NCI-H2227 (cell line): ENCODE data around the gene CLN6.
A peak's percentile ranks its signal among the peaks of the same experiment; 100 is the strongest.
"Not testable (repeated sequence)": the region's sequence is repeated elsewhere in the genome, so short reads cannot be mapped to it uniquely, and the experiment has no call there.

ENCODE experiments used
- DNase-seq: peaks from one replicate; lab custom pipeline; 2025; ENCODE audit not compliant: unreplicated experiment; lab: John Stamatoyannopoulos, UW

Gene CLN6

DNA sequence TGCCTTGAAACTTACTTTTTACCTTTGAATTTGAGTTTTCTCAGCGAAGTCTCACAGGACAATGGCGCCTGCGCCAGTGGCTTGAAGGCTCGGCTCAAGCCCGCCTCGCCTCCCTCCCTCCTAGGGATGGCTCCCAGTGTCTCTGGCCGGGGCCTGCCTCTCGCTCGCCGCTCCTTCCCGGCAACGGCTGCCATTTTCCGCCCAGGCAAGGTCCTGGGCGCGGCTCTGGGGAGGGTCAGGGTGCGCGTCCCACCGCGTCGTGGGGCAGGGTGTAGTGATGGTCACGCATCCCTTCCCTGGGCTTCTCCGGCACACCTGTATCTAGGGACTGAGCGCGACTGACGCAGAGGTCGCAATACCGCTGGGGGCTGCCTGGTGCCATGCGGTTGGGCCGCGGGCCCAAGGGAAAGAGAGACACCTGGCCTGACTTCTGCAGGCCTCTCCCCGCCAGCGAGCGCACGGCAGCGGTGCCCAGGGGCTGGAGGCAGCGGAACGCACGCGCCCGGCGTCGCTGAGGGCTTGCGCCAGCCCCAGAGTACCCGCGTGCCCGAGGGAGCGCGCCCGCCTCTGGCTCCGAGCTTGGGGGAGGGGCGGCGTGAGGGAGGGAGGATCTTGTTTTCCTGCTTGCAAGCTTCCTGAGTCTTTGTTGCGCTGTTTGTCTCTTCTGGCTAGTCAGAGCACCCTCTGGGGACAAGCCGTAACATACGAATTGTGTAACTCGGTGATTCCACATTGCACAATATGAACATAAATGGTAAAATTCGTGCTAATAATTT, 27.3 kb upstream of the CLN6 start:
- DNase-seq = peak; percentile 94

DNA sequence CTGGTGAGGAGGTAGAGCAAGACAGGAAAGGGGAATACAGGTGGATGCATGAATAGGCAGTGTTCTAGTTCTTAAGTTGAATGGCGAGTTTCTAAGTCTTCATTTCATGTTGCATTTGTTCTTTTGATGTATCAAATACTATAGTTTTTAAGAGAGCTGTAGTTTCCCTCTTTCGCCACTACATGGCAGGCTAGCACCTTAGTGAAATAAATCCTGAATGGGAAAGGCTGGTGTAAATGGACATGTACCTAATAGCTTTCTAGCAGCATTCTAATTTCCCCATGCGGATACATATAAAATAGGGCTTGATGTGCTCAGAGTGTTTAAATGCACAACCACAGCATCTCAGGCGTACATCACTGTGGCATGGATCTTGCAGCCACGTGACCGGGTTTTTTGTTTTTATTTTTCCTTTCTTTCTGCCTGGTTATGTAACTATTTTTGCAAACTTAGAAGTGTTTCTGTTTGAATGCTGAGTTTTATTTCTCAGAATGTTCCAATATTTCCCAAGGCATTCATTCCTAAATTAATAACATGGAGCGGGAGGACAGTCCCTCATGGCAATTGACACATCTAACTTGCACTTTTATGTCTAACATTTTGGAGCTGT, 23.5 kb upstream of the CLN6 start:
- DNase-seq = peak; percentile 78

DNA sequence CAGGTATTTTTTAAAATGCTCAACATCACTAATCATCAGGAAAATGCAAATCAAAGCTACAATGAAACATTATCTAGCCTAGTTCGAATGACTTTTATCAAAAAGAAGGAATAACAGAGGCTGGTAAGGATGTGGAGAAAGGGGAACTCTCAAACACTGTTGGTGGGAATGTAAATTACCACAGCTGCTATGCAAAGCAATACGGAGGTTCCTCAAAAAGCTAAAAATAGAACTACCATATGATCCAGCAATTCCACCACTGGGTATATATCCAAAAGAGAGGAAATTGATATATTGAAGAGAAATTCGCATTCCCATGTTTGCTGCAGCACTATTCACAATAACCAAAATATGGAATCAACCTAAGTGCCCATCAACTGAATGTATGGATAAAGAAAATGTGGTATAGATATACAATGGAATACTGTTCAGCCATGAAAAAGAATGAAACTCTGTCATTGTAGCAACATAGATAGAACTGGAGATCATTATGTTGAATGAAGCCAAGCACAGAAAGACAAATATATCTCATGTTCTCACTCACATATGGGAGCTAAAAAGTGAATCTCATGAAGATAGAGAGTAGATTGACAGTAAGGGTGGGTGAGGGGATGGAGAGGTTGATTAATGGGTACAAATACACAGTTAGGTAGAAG, 19.7 kb upstream of the CLN6 start:
- DNase-seq = no peak

DNA sequence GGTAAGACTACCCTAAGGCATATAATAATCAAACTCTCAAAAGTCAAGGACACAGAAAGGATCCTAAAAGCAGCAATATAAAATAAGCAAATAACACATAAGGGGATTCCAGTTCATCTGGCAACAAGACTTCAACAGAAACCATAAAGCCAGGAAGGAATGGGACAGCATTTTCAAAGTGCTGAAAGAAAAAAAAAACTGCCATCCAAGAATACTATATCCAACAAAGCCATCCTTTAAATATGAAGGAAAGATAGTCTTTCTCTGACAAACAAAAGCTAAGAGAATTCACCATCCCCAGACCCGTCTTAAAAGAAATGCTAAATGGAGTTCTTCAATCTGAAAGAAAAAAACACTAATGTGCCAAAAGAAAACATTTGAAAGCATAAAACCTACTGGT, 14.7 kb upstream of the CLN6 start:
- DNase-seq = no peak

DNA sequence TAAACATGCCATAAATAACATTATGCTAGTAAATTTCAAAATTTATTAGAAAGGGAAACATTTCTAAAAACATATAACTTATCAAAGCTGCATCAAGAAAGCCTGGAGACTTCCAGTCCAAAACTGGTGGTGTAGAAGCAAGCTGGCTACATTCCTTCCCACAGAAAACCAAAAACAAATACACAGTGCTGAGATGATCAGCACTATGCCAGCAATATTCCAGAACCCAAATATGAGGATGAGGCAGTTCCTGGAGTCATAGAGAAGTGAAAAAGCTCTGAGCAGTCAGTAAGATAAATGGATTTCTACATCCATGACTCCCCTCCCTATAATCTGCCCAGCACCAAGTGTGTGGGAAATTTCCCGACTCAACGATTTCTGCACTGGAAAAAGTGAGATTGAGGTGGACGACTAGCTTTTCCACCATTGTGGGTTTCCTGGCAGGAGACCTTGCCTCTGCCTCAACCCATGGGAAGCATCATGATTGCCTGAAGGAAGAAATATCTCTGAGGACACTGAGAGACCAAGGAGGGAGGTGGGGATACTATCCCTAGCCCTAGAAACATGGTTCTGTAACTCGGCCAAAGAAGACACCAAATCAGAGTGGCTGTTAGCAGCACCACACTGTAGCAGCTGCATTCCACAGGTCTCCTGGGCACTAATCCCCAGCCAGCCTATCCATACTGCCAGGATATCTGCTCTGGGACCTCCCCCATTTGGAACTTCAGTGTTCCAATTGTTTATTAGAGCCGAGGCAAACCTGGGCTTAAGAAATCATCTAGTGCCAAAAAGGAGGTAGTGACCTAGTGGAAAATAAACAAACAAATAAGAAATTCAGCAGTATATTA, 11.8 kb upstream of the CLN6 start:
- DNase-seq = no peak

DNA sequence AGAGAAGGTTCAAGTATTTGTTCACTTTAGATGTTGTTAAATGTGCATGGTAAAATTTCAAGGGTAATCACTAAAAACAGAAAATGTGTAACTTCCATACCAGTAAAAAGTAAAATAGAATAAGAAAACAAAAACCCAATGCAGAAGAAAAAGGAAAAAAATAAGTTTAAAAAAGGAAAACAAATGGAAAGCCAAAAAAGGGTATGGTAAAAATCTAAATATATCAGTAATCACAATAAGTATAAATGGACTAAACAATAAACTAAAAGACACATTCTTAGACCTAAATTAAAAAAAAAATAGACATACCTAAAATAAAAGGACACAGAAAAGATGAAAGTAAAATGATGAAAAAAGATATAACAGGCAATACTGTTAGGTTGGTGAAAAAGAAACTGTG, 9.5 kb upstream of the CLN6 start:
- no peak for DNase-seq

DNA sequence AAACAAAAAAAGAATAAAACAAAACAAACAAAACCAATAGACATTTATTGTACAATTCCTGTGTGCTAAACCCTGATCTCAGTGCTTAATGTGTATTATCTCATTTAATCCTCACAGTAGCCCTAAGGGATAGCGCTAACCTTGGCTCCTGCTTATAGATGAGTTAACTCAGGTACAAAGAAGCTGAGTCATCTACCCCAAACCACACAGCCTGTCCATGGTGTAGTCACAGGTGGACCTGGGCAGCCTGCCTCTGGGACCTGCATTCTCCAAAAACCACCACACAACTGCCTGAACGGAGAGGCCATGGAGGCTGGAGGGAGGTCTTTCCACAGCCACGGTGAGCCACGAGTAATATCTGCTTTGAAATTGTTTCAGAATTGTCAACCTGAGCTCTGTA, 5.5 kb upstream of the CLN6 start:
- DNase-seq = no peak

DNA sequence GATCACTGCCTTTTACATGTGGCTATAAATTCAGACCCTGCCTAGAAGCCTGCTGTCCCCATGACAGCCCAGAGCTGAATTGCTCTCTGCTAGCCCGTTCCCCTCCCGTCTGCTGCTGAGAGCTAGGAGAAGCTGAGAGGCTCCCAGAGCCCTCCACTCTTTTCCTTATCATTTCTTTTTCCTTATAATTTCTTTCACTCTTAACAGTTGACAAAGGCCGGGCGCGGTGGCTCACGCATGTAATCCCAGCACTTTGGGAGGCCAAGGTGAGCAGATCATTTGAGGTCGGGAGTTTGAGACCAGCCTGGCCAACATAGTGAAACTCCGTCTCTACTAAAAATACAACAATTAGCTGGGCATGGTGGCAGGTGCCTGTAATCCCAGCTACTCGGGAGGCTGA, 5.0 kb upstream of the CLN6 start:
- not testable (repeated sequence) for DNase-seq

DNA sequence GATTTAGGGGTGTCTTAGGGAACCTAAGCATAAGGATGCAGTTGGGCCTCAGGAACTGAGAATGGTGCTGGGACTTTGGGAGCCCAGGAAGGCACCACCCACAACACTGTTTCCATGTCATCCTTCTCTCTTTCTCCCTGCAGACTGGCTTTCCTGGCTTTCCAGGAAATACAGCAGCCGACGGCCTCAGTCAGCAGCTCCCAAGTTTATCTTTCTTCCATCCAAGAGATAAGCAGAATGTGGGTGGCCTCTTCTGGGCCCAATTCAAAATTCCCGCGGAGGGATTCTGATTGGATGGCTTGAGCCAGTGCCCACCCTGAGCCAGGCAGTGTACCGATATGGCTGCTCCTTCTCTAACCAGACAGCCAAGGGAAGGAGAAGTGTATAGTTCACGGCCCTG, 4.5 kb upstream of the CLN6 start:
- peak; percentile 18 for DNase-seq

DNA sequence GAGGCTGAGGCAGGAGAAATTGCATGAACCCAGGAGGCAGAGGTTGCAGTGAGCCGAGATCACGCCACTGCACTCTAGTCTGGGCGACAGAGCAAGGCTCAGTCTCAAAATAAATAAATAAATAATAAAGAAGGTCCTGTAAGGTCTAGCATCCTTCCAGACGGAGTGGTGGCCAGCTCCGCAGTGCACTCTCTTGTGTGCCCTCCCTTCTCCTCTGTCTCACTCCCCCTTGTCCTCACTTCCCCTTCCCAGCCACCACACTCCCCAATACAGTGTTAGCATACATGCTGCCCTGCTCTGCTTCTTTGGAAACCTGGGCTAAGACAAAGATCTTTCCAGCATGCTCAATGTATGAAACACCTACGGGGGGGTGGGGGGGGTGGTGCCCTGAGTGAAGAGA, 3.4 kb upstream of the CLN6 start:
- DNase-seq = no peak

DNA sequence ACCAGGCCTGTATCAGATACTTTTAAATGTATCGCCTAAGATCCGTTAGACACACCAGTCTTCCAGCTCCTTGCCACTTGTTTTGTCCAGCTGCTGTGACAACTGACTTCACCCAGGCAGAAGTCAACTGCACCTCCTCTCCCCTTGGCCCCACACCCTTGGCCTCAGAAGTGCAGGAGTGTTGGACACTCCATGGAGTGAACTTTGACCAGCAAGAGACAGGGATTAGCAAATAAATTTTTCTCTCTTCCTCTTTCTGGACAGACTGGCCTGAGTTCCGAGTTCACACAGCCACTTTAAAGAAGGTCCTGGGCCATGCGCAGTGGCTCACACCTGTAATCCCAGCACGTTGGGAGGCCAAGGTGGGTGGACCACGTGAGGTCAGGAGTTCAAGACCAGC, 2.9 kb upstream of the CLN6 start:
- DNase-seq = no peak

DNA sequence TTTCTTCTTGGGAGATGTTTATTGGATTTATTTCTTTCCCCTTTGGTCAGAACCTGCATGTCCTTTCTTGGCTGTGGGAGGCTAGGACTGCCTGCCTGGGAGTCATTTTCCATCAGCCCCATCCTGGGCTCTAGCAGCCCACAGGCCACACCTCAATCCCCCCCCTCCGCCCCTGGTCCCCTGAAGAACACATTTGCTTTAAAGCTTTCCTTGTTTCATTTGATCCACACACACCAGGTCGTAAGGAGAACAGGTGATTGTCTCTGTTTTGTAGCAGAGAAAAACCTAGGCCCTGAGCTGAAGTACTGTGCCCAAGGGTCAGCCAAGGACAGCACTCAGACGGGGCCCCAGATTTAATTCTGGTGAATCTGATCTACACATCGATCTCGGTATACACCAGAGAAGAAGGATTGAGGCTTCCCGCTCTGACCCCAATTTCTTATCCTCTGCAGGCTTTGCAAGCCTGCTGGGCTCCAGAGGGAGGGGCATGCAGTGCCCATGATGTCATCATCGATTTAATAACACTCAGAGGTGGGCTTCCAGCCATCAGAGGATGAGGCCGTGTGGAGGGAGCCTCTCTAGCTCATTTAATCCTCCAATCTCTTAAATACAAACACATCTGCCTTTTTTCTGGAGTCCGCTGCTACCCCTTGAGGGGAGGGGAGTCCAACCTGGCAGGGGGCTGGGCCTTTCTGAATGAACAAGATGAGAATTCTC, 1.7 kb upstream of the CLN6 start:
- peak; percentile 67 for DNase-seq

DNA sequence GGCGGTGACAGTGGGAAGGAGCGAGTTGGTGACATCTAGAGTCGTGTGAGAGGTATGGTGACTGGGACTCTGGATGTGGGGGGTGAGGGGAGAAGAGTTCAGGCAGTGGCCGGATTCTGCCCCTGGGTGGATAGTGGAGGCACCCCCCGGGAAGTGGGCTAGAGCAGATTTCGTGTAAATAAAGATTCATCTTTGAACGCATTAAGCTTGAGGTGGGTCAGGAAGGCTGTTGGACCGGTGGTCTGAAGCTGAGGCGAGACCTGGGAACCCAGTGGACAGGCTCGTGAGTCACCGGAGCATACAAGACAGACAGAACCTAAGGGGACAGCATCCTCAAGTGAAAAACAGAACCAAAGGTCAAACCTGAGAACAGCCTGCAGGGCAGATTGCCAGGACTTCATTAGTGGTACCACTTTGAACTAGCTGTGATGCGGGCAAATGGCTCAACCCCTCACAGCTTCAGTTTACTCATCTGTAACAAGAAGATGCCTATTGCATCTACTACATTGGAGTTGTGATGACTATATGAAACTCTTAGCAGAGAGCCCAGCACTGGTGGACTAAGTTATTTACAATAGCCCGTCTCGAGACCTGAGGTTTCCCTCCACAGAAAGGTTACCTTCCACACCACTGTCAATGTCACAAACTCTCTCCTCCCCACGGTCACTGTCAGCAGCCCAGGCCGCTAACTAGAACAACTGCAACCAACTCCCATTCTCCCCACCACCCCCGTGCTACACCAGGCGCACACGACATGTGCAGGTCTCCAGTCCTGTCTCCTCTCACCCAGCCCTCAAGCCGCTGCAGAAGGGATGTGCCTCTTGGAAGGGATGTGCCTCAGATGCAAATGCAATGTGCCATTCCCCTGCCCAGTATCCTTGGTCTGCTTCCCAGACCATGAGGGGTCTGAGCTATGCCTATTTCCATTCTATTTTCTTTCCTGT, 901 bp upstream of the CLN6 start:
- peak; percentile 8 for DNase-seq

DNA sequence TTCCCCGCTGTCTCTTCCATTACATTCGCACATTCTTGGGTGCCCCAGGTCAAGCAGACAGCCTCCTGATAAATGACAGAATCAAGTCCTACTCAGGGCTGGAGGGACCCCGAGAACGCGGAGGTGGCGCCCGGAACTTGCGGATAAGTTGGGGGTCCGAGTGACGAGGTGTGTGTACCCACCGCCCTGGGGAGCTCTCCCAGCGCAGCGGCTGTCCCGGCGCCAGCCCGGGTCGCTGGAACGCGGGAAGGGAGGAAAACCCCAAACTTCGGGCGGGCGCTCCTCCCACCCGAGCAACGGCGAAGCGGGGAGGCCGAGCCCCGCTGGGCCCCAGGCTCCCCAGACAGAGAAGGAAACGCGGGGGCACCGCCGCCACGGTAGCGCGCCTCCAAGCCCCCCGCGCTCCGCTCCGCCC, 550 bp downstream of the CLN6 start:
- peak; percentile 38 for DNase-seq

DNA sequence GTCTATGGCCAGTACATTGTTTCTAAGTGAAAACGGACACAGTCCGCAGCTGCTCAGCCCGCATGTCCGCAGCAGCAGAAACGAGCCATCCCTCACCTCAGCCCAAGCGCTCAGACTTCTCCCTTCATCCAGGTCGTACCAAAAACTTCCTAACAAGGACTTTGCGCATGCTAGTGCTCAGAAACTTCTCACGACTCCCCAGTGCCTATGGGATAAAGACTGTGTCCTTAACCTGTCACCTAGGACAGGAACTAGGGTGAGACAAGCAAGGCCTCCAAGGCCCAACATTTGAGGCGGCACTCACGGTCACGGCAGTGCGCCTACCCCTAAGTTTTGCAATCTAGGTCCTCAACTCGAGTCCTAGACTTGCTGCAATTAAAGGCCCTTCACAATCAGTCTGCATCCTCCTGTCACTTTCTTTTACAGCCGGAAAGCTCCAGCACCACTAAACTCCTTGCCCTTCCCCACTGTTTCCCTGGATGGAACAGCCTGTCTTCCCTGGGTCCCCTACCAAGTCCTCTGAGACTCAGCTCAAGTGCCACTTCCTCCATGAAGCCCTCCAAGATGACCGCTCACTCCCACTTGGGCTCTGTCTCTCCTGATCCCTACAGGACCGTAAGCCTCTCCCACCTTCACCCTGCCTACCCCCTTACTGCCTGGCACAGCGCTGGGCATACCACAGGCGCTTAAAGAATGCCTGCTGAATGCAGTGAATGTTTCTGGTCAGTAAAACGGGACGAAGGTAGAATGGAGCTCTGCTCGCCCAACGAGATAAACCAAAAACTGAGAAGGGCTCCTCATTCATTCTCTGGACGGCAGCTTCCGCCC, 1.2 kb downstream of the CLN6 start:
- DNase-seq = no peak

DNA sequence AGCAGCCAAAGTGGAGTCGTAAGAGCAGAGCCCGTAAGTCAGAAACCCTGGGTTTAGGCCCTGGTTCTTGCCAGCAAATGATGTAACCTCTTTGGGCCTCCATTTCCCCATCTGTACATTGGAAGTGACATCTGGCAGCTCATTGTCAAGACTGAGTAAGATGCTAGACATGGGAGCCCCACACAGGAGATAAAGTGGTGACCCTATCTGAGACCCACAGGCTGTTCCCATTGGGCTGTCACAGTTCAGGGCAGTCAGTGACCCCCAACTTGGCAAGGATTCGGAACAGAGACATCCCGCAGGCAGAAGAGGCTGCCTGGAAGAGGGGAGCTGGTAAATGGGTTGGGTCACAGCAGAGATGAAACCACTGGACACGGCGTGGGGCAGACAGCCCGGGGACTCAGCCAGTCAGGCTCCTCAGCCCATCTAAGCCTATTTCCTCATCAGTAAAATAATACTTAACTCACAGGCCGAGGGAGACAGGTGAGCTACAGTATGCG, 1.8 kb downstream of the CLN6 start:
- no peak for DNase-seq

DNA sequence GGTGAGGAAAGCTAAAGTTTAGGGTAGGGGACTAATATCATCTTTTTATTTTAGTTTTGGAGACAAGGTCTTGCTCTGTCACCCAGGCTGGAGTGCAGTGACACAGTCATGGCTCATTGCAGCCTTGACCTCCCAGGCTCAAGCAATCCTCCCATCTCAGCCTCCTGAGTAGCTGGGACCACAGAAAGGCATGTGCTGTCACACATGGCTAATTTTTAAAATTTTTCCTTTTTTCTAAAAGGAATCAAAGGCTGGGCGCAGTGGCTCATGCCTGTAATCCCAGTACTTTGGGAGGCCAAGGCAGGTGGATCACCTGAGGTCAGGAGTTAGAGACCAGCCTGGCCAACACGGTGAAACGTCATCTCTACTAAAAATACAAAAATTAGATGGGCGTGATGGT, 4.1 kb downstream of the CLN6 start:
- DNase-seq = not testable (repeated sequence)

DNA sequence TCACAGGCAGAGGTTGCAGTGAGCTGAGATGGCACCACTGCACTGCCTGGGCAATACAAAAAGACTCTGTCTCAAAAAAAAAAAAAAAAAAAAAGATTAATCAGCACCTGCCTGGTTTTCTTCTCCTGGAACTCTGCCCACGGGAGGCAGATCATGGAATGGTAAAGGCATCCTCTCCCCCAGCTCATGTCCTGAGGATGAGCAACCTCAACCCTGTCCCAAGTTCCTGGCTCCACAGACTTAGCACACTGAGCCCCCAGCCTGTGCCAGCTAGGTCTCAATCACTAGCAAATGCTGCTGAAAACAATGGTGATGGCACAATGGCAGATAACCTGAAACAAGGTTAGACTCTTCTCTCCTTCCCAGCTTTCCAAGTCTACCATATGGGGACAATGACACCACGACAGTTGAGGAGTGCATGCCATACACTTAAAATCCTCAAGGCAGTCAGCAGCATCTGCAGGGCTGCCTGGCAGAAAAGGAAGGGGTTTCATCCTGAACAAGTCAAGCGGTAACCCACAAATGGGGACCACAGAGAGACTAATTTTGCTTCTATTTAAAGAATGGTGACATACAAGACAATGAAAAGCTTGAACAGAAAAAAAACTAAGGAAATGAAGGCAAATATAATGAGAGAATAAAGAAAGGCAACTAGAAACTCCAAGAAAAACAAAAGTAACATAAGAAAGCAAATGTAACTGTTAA, 4.8 kb downstream of the CLN6 start:
- DNase-seq = no peak
